Measurements from ENCODE around the gene RIPOR1. TPM values are rescaled to one million over a fixed set of nuclear protein-coding genes. Genes with fewer than 3 reads are reported as not detected.

Gene RIPOR1
- polyA plus RNA-seq, 1 of the 3 experiments (the other 2 are of a cell fraction), result 24.7 TPM

GRCh38 chr16:67517155-67517445 is 11.5 kb upstream of the RIPOR1 start:
- peak overlapping the region; percentile 72; the same call in 1 of the 2 replicates for H3K4me2 ChIP-seq
- H3K79me2 ChIP-seq (ENCODE audit: insufficient read depth), result no peaks in the 10 kb centered on the region
- CTCF ChIA-PET, result interaction anchor here (1.1 to 5.9 kb wide), 10 partner anchors 9 to 155 kb away, joined by 3 to 104 read pairs (median 14); partner anchors contain the start of genes ATP6V0D1, C16orf86, CARMIL2 and ENKD1
- H3K4me3 ChIP-seq (ENCODE audit: low read depth in 2 of 2, low read length in 1 of 2), result peak overlapping the region in 1 of 2 experiments; percentile 44; a peak in 1 of 4 replicates
- peaks cover 24% of the 10 kb centered on the region for H3F3A ChIP-seq (replicated peaks; ENCODE audit: insufficient read depth)
- no peaks in the 10 kb centered on the region for H3K36me3 ChIP-seq (replicated peaks in 1 of 2; ENCODE audit: control insufficient read depth in 1 of 2, insufficient read depth in 2 of 2, low read length in 1 of 2)
- H3K27ac ChIP-seq (ENCODE audit: low read depth in 2 of 2, low read length in 1 of 2), result peak overlapping the region in 1 of 2 experiments; percentile 78; a peak in 2 of 4 replicates
- no peaks in the 10 kb centered on the region for H3K9me3 ChIP-seq
- TF ChIP-seq RFX5 (IDR thresholded peaks at IDR 0.05; ENCODE audit: low read length) (no peak), FOXM1 (IDR thresholded peaks at IDR 0.05; ENCODE audit: low read depth) (no peak), PBX3 (IDR thresholded peaks at IDR 0.05) (no peak), GATA2 (CRISPR knock-in tag; IDR thresholded peaks at IDR 0.05) (no peak)
- H4K20me1 ChIP-seq (ENCODE audit: insufficient read depth), result no peaks in the 10 kb centered on the region
- peaks cover 3 to 11% of the 10 kb centered on the region in 2 experiments; a peak in 2 of 4 replicates for H3K4me1 ChIP-seq (ENCODE audit: control insufficient read depth in 1 of 2, insufficient read depth in 2 of 2, low read depth in 1 of 2, low read length in 1 of 2)
- H3K9ac ChIP-seq, result peak overlapping the region; percentile 36; the same call in 1 of the 2 replicates
- H3K9me2 ChIP-seq, result no peaks in the 10 kb centered on the region
- DNase-seq, result no peak
- no peak overlapping the region for H2AFZ ChIP-seq (ENCODE audit: low read depth)
- WGBS (ENCODE audit: low lambda C conversion rate), result 96% methylated on average over 3 of the region's 3 CpGs
- POLR2A ChIA-PET, result no interaction called here
- H3K27me3 ChIP-seq (ENCODE audit: insufficient read depth), result no peaks in the 10 kb centered on the region

- 79% methylated on average over 11 of the region's 11 CpGs for WGBS (ENCODE audit: low lambda C conversion rate)
- H3K4me3 ChIP-seq (ENCODE audit: low read depth in 2 of 2, low read length in 1 of 2), result no peak overlapping the region
- H3K9me2 ChIP-seq, result no peaks in the 10 kb centered on the region
- ChIA-PET CTCF (interaction anchor here (0.6 to 5.9 kb wide), 11 partner anchors 8 to 154 kb away, joined by 3 to 104 read pairs (median 6); partner anchors contain the start of genes ATP6V0D1, C16orf86, CARMIL2 and ENKD1), POLR2A (no interaction called here)
- no peak for DNase-seq
- no peaks in the 10 kb centered on the region for H3K36me3 ChIP-seq (replicated peaks in 1 of 2; ENCODE audit: control insufficient read depth in 1 of 2, insufficient read depth in 2 of 2, low read length in 1 of 2)
- no peak overlapping the region for H3K4me2 ChIP-seq
- H3K27me3 ChIP-seq (ENCODE audit: insufficient read depth), result no peaks in the 10 kb centered on the region
- H3K9ac ChIP-seq, result no peak overlapping the region
- no peaks in the 10 kb centered on the region for H3K79me2 ChIP-seq (ENCODE audit: insufficient read depth)
- H3K4me1 ChIP-seq (ENCODE audit: control insufficient read depth in 1 of 2, insufficient read depth in 2 of 2, low read depth in 1 of 2, low read length in 1 of 2), result peaks cover 3 to 11% of the 10 kb centered on the region in 2 experiments; a peak in 2 of 4 replicates
- H4K20me1 ChIP-seq (ENCODE audit: insufficient read depth), result no peaks in the 10 kb centered on the region
- H3K9me3 ChIP-seq, result no peaks in the 10 kb centered on the region
- peak overlapping the region in 1 of 2 experiments; percentile 78; a peak in 1 of 4 replicates for H3K27ac ChIP-seq (ENCODE audit: low read depth in 2 of 2, low read length in 1 of 2)
- TF ChIP-seq RFX5 (IDR thresholded peaks at IDR 0.05; ENCODE audit: low read length) (no peak), FOXM1 (IDR thresholded peaks at IDR 0.05; ENCODE audit: low read depth) (no peak), IRF3 (IDR thresholded peaks at IDR 0.05; ENCODE audit: low read depth, low read length) (no peak), USF1 (IDR thresholded peaks at IDR 0.05; ENCODE audit: borderline replicate concordance, low read depth) (no peak), NRF1 (IDR thresholded peaks at IDR 0.05; ENCODE audit: low read depth, low read length) (no peak)
- H3F3A ChIP-seq (replicated peaks; ENCODE audit: insufficient read depth), result peaks cover 24% of the 10 kb centered on the region
- no peak overlapping the region for H2AFZ ChIP-seq (ENCODE audit: low read depth)
Measured at GRCh38 chr16:67517661-67518423, 10.8 kb upstream of the RIPOR1 start.

Measured in SK-N-SH (cell line).